ENCODE results near the gene IER5.

GRCh38 chr1:181112071-181112929 lies 23.8 kb downstream of the IER5 start:
- TF ChIP-seq TCF7 (CRISPR knock-in tag; IDR thresholded peaks at IDR 0.05; ENCODE audit: low read depth) = no peak
- TF ChIP-seq, protein P1, sequence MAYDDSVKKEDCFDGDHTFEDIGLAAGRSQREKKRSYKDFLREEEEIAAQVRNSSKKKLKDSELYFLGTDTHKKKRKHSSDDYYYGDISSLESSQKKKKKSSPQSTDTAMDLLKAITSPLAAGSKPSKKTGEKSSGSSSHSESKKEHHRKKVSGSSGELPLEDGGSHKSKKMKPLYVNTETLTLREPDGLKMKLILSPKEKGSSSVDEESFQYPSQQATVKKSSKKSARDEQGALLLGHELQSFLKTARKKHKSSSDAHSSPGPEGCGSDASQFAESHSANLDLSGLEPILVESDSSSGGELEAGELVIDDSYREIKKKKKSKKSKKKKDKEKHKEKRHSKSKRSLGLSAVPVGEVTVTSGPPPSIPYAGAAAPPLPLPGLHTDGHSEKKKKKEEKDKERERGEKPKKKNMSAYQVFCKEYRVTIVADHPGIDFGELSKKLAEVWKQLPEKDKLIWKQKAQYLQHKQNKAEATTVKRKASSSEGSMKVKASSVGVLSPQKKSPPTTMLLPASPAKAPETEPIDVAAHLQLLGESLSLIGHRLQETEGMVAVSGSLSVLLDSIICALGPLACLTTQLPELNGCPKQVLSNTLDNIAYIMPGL (CRISPR knock-in tag; IDR thresholded peaks at IDR 0.05) = no peak
